ENCODE measurements around the gene TCTN1. TPM values are rescaled to one million over a fixed set of nuclear protein-coding genes. Genes with fewer than 3 reads are reported as not detected.

TCTN1 gene
- total RNA-seq, 1 experiment from 2014 or later, result 11.1 TPM

GRCh38 chr12:110619534-110619953 lies 5.6 kb downstream of the TCTN1 start:
- no peak overlapping the region for H2AFZ ChIP-seq (ENCODE audit: low read length)
- no peaks in the 10 kb centered on the region for H3K79me2 ChIP-seq (ENCODE audit: insufficient read depth, low read length)
- H2BK120ac ChIP-seq (ENCODE audit: low read depth, low read length, poor library complexity, severe bottlenecking), result no peak overlapping the region
- no peak overlapping the region for H3T11ph ChIP-seq (ENCODE audit: low read length)
- H3K27ac ChIP-seq (ENCODE audit: insufficient read length, low read depth, low read length), result no peak overlapping the region
- no peak overlapping the region for H3K4ac ChIP-seq (ENCODE audit: low read depth, low read length)
- no peak overlapping the region for H4K8ac ChIP-seq (replicated peaks; ENCODE audit: insufficient read length, low read depth, low read length)
- H3K14ac ChIP-seq (ENCODE audit: insufficient read depth, low read length), result no peak overlapping the region
- WGBS (ENCODE audit: extremely low coverage, insufficient read length, low lambda C conversion rate), result no CpG with 5 or more reads among the region's 4 CpGs
- H3K9me3 ChIP-seq (ENCODE audit: control insufficient read depth, low read depth, low read length), result no peaks in the 10 kb centered on the region
- no peak for DNase-seq
- H4K91ac ChIP-seq (ENCODE audit: insufficient read length, low read depth, low read length), result no peak overlapping the region
- H3K27ac Mint-ChIP-seq, result no peak overlapping the region; a peak in 1 of 7 replicates
- TF ChIP-seq, protein P1, sequence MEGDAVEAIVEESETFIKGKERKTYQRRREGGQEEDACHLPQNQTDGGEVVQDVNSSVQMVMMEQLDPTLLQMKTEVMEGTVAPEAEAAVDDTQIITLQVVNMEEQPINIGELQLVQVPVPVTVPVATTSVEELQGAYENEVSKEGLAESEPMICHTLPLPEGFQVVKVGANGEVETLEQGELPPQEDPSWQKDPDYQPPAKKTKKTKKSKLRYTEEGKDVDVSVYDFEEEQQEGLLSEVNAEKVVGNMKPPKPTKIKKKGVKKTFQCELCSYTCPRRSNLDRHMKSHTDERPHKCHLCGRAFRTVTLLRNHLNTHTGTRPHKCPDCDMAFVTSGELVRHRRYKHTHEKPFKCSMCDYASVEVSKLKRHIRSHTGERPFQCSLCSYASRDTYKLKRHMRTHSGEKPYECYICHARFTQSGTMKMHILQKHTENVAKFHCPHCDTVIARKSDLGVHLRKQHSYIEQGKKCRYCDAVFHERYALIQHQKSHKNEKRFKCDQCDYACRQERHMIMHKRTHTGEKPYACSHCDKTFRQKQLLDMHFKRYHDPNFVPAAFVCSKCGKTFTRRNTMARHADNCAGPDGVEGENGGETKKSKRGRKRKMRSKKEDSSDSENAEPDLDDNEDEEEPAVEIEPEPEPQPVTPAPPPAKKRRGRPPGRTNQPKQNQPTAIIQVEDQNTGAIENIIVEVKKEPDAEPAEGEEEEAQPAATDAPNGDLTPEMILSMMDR (conservative IDR thresholded peaks at IDR 0.05), result no peak
- no peak overlapping the region for H3K4me3 Mint-ChIP-seq
- no peak overlapping the region for H4K5ac ChIP-seq (ENCODE audit: insufficient read length, low read depth, low read length)
- H3K56ac ChIP-seq (ENCODE audit: insufficient read length, low read depth, low read length), result no peak overlapping the region
- no peaks in the 10 kb centered on the region for H3K4me1 ChIP-seq (ENCODE audit: insufficient read depth, low read length)
- H3K23ac ChIP-seq (ENCODE audit: insufficient read length, low read depth, low read length), result no peak overlapping the region
- peaks cover 3 to 8% of the 10 kb centered on the region in 2 experiments for H3K4me1 Mint-ChIP-seq
- no peaks in the 10 kb centered on the region for H4K20me1 ChIP-seq (ENCODE audit: control insufficient read depth, insufficient read depth, insufficient read length)
- H2BK5ac ChIP-seq (ENCODE audit: insufficient read length, low read length), result no peak overlapping the region
- no peak overlapping the region for H3K4me2 ChIP-seq (ENCODE audit: insufficient read depth, insufficient read length, low read length)
- H2BK15ac ChIP-seq (ENCODE audit: low read depth, low read length), result no peak overlapping the region
- no peak overlapping the region for H2BK12ac ChIP-seq (ENCODE audit: insufficient read length, low read depth, low read length)
- no peaks in the 10 kb centered on the region for H3K79me1 ChIP-seq (ENCODE audit: insufficient read depth, low read depth, low read length, poor library complexity, severe bottlenecking)
- H3K23me2 ChIP-seq (ENCODE audit: insufficient read length, low read depth, low read length, poor library complexity, severe bottlenecking), result no peaks in the 10 kb centered on the region
- no peak overlapping the region for H2AK5ac ChIP-seq (ENCODE audit: insufficient read length, low read length)
- H2BK20ac ChIP-seq (ENCODE audit: low read depth, low read length, poor library complexity, severe bottlenecking), result no peak overlapping the region
- no peaks in the 10 kb centered on the region for H3K27me3 Mint-ChIP-seq (ENCODE audit: low read depth)
- H3K18ac ChIP-seq (ENCODE audit: insufficient read length, low read depth, low read length), result no peak overlapping the region
- H3K9me3 Mint-ChIP-seq, result no peaks in the 10 kb centered on the region
- H3K27me3 ChIP-seq (ENCODE audit: insufficient read depth, low read length), result no peaks in the 10 kb centered on the region
- no peak overlapping the region for H3K9ac ChIP-seq (ENCODE audit: extremely low read depth, insufficient read length, low read length)
- 0 out of 7 replicates have a peak, but pooled peaks cover 0 to 2% (median 0%) of the 10 kb centered on the region in 3 experiments for H3K36me3 Mint-ChIP-seq (ENCODE audit: insufficient read depth in 1 of 3, low read depth in 3 of 3)

Measured in H9 (cell line).